Measurements from ENCODE around the gene TAS1R3. TPM values are rescaled to one million over a fixed set of nuclear protein-coding genes. Genes with fewer than 3 reads are reported as not detected.

Gene TAS1R3
- total RNA-seq, 1 experiment from 2014 or later: 0.07 TPM

DNA sequence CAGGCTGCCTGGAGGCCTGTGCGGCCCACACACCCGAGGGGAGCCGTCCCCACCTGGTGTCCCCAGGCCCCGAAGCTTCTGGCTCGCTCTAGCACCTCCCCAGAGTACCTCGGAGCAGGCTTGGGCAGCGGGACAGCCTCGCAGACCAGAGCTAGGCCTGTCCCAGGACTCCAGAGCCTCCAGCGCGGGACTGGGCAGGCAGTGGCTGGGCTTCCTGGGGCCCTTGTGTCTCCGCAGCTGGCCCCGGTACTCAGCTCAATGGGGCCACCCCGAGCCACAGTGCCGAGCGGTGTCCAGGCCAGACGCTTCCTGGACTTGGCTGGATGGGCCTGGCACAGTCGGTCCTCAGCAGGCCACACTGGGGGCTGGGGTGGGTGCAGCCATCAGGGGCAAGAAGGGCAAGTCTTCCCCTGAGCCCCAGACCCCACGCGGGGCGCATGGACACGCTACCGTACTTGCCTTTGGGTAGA, 45.9 kb upstream of the TAS1R3 start:
- RAD21 ChIA-PET (ENCODE audit: low non-redundant PET in 1 of 2, low total read pairs in 2 of 2, uncharacterized antibody in 2 of 2, unreplicated experiment in 2 of 2): no interaction called here
- no TSS peak for BruUV-seq (replicated peaks)
- Histone ChIP-seq H3K4me1 (ENCODE audit: control insufficient read depth in 1 of 2, insufficient read depth in 2 of 2, low read length in 2 of 2) (peaks cover 0 to 23% of the 10 kb centered on the region in 2 experiments; a peak in 3 of 4 replicates), H3K27me3 (ENCODE audit: insufficient read depth, low read length) (no peaks in the 10 kb centered on the region), H3K4me2 (ENCODE audit: low read length) (no peak overlapping the region), H3K9me3 (ENCODE audit: control insufficient read depth in 1 of 2, insufficient read depth in 1 of 2, low read depth in 1 of 2, low read length in 2 of 2) (no peaks in the 10 kb centered on the region), H3K4me3 (replicated peaks in 1 of 2; ENCODE audit: low read depth in 1 of 2, low read length in 2 of 2) (no peak overlapping the region), H3K27ac (ENCODE audit: low read depth, low read length) (no peak overlapping the region; the same call in 1 of the 2 replicates), H3K79me2 (ENCODE audit: insufficient read depth, low read length) (no peaks in the 10 kb centered on the region), H3K9ac (ENCODE audit: low read length) (no peak overlapping the region), H3K36me3 (ENCODE audit: control insufficient read depth in 1 of 2, insufficient read depth in 2 of 2, low read length in 2 of 2) (no peaks in the 10 kb centered on the region), H3K9me2 (ENCODE audit: insufficient read depth) (no peaks in the 10 kb centered on the region), H4K20me1 (ENCODE audit: insufficient read depth) (no peaks in the 10 kb centered on the region), H2AFZ (ENCODE audit: low read depth, low read length, poor library complexity, severe bottlenecking) (no peak overlapping the region)
- POLR2A ChIA-PET: no interaction called here
- intact Hi-C loops (cut with micrococcal nuclease): no loop called here
- TF ChIP-seq ZFX (IDR thresholded peaks at IDR 0.05) (no peak), ZNF274 (IDR thresholded peaks at IDR 0.05; ENCODE audit: low read depth, low read length) (no peak), YY1 (IDR thresholded peaks at IDR 0.05; ENCODE audit: extremely low read depth, insufficient replicate concordance, low read depth, low read length) (no peak), ELF1 (IDR thresholded peaks at IDR 0.05; ENCODE audit: borderline replicate concordance, low read depth) (no peak), POLR2A (IDR thresholded peaks at IDR 0.05; ENCODE audit: borderline replicate concordance, extremely low read depth, insufficient read depth, insufficient read length) (no peak), FOSL1 (IDR thresholded peaks at IDR 0.05; ENCODE audit: low read depth) (no peak), TCF7L2 (IDR thresholded peaks at IDR 0.05; ENCODE audit: borderline replicate concordance, extremely low read depth, insufficient read depth, insufficient read length) (no peak), CEBPB (IDR thresholded peaks at IDR 0.05; ENCODE audit: low read depth) (no peak)
- TF ChIP-seq, protein P1, sequence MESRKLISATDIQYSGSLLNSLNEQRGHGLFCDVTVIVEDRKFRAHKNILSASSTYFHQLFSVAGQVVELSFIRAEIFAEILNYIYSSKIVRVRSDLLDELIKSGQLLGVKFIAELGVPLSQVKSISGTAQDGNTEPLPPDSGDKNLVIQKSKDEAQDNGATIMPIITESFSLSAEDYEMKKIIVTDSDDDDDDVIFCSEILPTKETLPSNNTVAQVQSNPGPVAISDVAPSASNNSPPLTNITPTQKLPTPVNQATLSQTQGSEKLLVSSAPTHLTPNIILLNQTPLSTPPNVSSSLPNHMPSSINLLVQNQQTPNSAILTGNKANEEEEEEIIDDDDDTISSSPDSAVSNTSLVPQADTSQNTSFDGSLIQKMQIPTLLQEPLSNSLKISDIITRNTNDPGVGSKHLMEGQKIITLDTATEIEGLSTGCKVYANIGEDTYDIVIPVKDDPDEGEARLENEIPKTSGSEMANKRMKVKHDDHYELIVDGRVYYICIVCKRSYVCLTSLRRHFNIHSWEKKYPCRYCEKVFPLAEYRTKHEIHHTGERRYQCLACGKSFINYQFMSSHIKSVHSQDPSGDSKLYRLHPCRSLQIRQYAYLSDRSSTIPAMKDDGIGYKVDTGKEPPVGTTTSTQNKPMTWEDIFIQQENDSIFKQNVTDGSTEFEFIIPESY (IDR thresholded peaks at IDR 0.05; ENCODE audit: extremely low read depth, insufficient replicate concordance, low read length): no peak
- TF ChIP-seq, protein P2, sequence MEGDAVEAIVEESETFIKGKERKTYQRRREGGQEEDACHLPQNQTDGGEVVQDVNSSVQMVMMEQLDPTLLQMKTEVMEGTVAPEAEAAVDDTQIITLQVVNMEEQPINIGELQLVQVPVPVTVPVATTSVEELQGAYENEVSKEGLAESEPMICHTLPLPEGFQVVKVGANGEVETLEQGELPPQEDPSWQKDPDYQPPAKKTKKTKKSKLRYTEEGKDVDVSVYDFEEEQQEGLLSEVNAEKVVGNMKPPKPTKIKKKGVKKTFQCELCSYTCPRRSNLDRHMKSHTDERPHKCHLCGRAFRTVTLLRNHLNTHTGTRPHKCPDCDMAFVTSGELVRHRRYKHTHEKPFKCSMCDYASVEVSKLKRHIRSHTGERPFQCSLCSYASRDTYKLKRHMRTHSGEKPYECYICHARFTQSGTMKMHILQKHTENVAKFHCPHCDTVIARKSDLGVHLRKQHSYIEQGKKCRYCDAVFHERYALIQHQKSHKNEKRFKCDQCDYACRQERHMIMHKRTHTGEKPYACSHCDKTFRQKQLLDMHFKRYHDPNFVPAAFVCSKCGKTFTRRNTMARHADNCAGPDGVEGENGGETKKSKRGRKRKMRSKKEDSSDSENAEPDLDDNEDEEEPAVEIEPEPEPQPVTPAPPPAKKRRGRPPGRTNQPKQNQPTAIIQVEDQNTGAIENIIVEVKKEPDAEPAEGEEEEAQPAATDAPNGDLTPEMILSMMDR (IDR thresholded peaks at IDR 0.05 in 2 of 3, conservative IDR thresholded peaks at IDR 0.05 in 1 of 3; ENCODE audit: borderline replicate concordance in 1 of 3, insufficient read depth in 1 of 3, low read depth in 2 of 3, low read length in 2 of 3): no peak
- TF ChIP-seq, protein P3, sequence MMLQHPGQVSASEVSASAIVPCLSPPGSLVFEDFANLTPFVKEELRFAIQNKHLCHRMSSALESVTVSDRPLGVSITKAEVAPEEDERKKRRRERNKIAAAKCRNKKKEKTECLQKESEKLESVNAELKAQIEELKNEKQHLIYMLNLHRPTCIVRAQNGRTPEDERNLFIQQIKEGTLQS (IDR thresholded peaks at IDR 0.05): no peak
- DNase-seq (ENCODE audit: low read depth, low spot score) (no peak), ATAC-seq (no peak)
- CTCF ChIA-PET: no interaction called here

Data from HCT116 (cell line).